T-helper 1 cell treated with Interleukin-12 subunit alpha and Interleukin-12 subunit beta and Interleukin-4 antibody, amounts not matched to agents 30 μg/mL and 1 μg/mL, for 36 hours (primary cell): Measurements from ENCODE around the gene TENM4.

Experiments
- H3K27ac Mint-ChIP-seq: one replicate; pipeline ENCODE4 v1.8.0; 2021; ENCODE audit warnings: mild to moderate bottlenecking, mixed read lengths
- H3K27me3 Mint-ChIP-seq: one replicate; pipeline ENCODE4 v1.8.0; 2021; ENCODE audit warnings: low read depth, mixed read lengths
- H3K36me3 Mint-ChIP-seq: one replicate; pipeline ENCODE4 v1.8.0; 2021; ENCODE audit warnings: low read depth, mixed read lengths
- H3K4me1 Mint-ChIP-seq: one replicate; pipeline ENCODE4 v1.8.0; 2021; ENCODE audit warnings: low read depth, mixed read lengths
- H3K4me3 Mint-ChIP-seq: one replicate; pipeline ENCODE4 v1.8.0; 2021; ENCODE audit warnings: mild to moderate bottlenecking, moderate library complexity, mixed read lengths
- H3K9me3 Mint-ChIP-seq: one replicate; pipeline ENCODE4 v1.8.0; 2021; ENCODE audit warnings: mixed read lengths

The TENM4 gene

DNA sequence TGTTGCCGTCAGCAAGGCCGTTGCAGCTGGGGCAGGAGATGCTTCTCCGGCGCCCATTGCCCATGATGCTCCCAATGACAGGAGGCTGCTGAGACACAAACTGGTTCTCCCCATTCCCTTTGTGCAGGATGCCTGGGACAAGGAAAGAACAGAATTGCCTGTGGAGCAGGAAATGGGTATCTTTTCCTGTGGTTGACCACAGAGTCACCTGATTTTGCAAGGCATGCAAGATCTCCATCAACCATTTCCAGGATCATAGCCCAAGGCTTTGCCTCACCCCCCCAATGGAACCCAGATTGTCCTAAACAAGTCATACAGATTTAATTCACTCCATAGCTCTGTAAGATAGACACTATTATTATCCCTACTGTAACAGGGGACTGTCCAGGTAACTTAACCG is 718.0 kb downstream of the TENM4 start:
- no peaks in the 10 kb centered on the region for H3K9me3 Mint-ChIP-seq
- H3K27ac Mint-ChIP-seq: no peak overlapping the region
- peaks cover 6% of the 10 kb centered on the region for H3K27me3 Mint-ChIP-seq
- no peak overlapping the region for H3K4me3 Mint-ChIP-seq
- H3K36me3 Mint-ChIP-seq: no peaks in the 10 kb centered on the region
- peaks cover 2% of the 10 kb centered on the region for H3K4me1 Mint-ChIP-seq

DNA sequence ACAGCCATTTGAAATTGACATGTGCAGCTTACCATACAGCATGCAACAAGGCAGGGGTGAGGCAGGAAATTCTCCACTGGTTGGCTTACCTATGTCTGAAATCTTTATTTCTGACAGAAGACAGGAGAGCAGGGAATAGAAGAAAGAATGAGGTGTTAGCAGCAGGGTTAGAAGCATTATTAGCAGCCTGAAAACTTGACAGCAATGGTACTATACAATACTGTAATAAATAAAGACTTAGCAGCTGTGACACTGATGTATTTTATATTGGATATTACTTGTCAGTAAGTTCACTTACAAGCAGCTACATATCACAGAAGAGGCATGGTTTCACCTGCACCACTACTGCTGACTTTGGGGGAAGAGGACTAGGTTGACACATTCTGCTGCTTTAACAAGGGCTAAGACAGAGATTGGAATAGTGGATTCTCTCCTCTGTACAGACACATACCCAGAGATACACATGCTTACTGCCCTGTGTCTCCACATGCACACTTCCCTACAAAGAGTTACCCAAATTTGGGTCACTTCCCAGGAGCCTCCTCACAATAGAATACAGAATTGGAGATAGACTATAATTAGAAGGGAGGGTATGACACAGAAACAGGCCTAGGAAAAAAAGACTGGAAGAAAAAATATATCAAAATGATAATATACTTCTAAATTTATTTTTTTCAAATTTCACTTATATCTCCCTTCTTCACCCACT is 720.4 kb downstream of the TENM4 start:
- Mint-ChIP-seq H3K4me1 (peaks cover 2% of the 10 kb centered on the region), H3K27ac (no peak overlapping the region), H3K36me3 (no peaks in the 10 kb centered on the region), H3K9me3 (no peaks in the 10 kb centered on the region), H3K4me3 (no peak overlapping the region), H3K27me3 (peaks cover 9% of the 10 kb centered on the region)

DNA sequence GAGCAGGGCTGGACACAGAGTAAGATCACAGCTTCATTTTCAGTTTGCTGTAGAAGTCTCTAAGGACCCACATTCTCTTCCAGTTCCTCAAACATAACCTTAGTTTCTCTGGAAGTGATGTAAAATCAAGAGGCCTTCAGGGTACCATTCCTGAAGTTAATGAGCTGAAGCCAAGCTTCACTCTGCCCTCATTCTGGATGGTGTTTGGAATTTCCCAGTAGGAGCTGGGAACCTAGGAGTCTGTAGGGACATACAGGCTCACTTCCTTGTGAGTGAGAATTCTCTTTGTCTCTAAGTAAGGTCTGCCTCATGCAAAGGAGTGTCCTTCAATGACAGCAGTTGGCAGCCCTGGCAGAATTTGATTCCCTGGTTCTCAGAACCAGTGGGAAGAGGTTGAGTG is 723.8 kb downstream of the TENM4 start:
- Mint-ChIP-seq H3K27ac (no peak overlapping the region), H3K36me3 (no peaks in the 10 kb centered on the region), H3K4me1 (no peaks in the 10 kb centered on the region), H3K9me3 (no peaks in the 10 kb centered on the region), H3K4me3 (no peak overlapping the region), H3K27me3 (peaks cover 4% of the 10 kb centered on the region)

DNA sequence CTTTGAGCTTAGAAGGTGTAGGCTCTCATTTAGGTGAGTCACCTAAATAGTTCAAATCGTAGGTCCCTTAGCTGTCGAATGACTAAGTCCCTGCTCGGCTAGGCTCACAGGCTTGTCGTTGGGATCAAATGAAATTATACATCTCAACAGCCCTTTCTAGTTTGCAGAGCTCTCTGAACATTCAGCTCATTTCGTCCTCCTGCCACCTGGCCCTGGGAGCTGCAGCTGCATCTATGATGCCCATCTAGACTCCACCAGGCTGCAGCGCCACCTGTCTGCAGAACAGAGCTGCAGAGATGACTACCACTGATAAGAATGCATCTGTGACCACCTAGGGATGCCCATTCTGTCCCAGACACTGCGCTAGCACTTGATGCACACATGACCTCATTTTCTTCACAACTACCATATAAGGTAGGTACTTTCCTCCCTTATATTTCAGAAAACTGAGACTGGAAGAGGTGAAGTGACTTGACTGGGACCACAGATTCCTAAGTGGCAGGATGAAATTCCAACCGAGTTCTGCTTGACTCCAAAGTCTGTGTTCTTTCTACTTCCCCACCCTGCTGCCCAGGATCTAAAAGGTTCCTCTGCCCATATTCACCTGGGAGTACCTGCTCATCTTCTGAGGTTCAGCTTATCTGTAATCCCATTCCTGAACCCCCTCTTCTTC is 725.1 kb downstream of the TENM4 start:
- Mint-ChIP-seq H3K27me3 (peaks cover 4% of the 10 kb centered on the region), H3K4me3 (no peak overlapping the region), H3K9me3 (no peaks in the 10 kb centered on the region), H3K36me3 (no peaks in the 10 kb centered on the region), H3K4me1 (no peaks in the 10 kb centered on the region), H3K27ac (no peak overlapping the region)

DNA sequence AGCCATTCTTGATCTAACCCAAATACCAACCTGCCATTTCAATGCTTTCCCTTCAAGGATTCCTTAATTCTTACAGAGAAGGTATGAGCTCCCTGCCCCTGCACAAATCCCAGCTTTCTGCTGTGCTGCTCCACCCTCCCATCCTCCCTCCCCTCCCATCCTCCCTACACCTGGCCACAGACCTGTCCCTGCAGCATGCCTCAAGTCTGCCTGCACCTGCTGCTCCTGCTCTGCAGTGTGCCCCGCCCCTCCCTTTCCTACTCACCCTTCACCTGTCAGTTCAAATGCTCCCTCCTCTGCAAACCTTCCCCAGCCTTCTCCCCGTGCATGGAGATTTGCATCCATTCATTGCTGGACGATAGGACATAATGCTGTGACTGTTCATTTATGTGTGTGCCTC is 726.3 kb downstream of the TENM4 start:
- H3K4me1 Mint-ChIP-seq: no peaks in the 10 kb centered on the region
- H3K36me3 Mint-ChIP-seq: no peaks in the 10 kb centered on the region
- H3K27ac Mint-ChIP-seq: no peak overlapping the region
- H3K27me3 Mint-ChIP-seq: peaks cover 4% of the 10 kb centered on the region
- H3K4me3 Mint-ChIP-seq: no peak overlapping the region
- H3K9me3 Mint-ChIP-seq: no peaks in the 10 kb centered on the region

DNA sequence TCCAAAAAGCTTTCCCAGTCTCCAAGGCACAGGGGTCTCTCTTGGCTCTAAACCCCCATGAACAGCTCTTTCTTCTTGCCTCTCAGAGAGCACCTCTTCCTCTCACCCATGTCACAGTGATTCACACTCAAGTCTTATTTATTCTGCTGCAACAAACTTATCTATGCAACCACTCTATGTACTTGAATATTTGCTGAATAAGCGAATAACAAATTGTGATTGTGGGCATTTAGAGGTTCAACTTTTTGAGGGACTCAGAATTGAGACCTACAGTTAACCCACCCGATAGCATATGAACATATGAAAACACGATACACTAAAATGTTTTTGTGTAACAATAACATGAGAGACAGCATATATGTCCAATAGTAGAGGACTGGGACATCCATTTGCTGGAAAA is 729.1 kb downstream of the TENM4 start:
- Mint-ChIP-seq H3K9me3 (no peaks in the 10 kb centered on the region), H3K36me3 (no peaks in the 10 kb centered on the region), H3K4me3 (no peak overlapping the region), H3K27ac (no peak overlapping the region), H3K4me1 (no peaks in the 10 kb centered on the region), H3K27me3 (no peaks in the 10 kb centered on the region)

DNA sequence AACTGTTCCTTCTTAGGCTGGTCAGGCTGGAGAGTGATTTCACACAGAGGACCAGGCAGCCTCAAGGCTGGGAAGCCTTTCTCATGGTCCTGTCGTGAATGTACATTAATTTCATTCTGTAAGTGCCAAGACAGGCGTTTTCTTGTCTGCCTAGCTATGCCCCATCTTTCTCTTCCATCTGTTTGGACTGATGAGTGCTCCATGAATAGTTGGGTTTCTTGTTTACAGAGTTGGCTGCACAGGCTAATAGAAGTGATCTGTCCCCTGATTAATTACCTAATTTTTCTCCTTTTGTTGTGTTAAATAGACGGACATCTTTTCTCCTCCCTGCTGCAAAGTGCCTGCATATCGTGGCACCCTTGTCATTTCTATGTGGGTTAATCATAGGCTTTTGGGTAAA is 730.4 kb downstream of the TENM4 start:
- no peaks in the 10 kb centered on the region for H3K36me3 Mint-ChIP-seq
- H3K4me3 Mint-ChIP-seq: no peak overlapping the region
- no peaks in the 10 kb centered on the region for H3K4me1 Mint-ChIP-seq
- H3K27ac Mint-ChIP-seq: no peak overlapping the region
- H3K27me3 Mint-ChIP-seq: no peaks in the 10 kb centered on the region
- H3K9me3 Mint-ChIP-seq: no peaks in the 10 kb centered on the region

DNA sequence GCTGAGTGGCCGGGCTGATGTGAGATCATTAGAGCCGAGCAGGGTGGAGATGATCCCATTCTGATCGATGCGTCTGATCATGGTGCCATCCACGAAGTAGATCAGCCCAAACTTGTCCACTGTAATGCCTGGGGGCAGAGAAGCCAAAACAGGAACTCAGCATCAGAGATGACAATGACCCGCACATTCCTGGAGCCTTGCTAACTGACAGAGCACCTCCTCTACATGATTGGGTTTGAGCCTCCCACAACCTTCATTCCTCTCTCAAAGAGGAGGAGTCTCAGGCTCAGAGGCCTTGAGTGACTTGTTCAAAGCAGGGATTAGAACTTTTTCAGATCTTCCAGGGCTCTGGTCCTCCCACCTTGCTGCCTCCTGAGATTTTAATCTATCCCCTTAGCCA is 732.4 kb downstream of the TENM4 start:
- H3K4me1 Mint-ChIP-seq: no peaks in the 10 kb centered on the region
- H3K9me3 Mint-ChIP-seq: no peaks in the 10 kb centered on the region
- no peaks in the 10 kb centered on the region for H3K27me3 Mint-ChIP-seq
- no peak overlapping the region for H3K4me3 Mint-ChIP-seq
- no peak overlapping the region for H3K27ac Mint-ChIP-seq
- no peaks in the 10 kb centered on the region for H3K36me3 Mint-ChIP-seq

DNA sequence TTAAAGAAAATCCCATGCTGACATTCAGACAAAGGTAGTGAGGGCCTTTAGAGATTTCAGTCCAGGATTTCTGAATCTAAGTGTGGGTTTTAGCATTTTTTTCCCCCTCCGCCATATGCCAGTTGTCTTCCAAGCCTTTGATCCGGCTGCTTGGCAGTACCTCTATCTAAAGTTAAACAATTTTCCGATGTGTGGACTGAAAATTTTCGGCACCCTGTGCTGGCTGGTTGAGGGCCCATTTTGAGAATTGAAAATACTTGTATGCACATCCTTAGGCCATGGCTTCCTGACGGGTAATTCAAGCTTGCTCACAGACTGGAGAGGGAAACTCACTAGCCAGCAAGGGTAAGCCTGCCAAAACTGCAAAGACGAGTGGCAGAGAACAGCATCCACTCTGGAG is 734.3 kb downstream of the TENM4 start:
- H3K9me3 Mint-ChIP-seq: no peaks in the 10 kb centered on the region
- no peak overlapping the region for H3K27ac Mint-ChIP-seq

DNA sequence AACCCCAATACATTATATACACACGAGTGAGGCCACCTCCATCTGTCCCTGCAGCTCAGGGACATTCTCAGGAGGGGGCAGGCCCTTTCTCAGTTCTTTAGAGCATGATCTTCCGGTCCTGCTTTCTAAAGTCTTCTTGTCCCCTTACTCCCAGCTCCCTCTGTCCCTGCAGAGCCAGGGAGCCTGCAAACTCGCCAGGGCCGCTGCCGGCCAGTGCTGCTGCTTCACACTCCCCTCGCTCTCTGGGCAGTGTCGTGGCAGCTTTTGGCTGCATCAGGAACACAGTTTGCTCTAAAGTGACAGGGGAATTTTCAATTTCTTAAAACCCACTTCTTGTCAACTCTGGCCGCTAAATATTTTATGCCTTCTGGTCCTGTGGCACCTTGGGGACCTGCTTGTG is 736.0 kb downstream of the TENM4 start:
- no peak overlapping the region for H3K4me3 Mint-ChIP-seq
- no peak overlapping the region for H3K27ac Mint-ChIP-seq
- H3K9me3 Mint-ChIP-seq: no peaks in the 10 kb centered on the region
- H3K36me3 Mint-ChIP-seq: no peaks in the 10 kb centered on the region
- no peaks in the 10 kb centered on the region for H3K27me3 Mint-ChIP-seq
- H3K4me1 Mint-ChIP-seq: no peaks in the 10 kb centered on the region

More for the DNA sequence above, 734.3 kb downstream of the TENM4 start:
- Mint-ChIP-seq H3K27me3 (no peaks in the 10 kb centered on the region), H3K4me3 (no peak overlapping the region), H3K36me3 (no peaks in the 10 kb centered on the region), H3K4me1 (no peaks in the 10 kb centered on the region)

DNA sequence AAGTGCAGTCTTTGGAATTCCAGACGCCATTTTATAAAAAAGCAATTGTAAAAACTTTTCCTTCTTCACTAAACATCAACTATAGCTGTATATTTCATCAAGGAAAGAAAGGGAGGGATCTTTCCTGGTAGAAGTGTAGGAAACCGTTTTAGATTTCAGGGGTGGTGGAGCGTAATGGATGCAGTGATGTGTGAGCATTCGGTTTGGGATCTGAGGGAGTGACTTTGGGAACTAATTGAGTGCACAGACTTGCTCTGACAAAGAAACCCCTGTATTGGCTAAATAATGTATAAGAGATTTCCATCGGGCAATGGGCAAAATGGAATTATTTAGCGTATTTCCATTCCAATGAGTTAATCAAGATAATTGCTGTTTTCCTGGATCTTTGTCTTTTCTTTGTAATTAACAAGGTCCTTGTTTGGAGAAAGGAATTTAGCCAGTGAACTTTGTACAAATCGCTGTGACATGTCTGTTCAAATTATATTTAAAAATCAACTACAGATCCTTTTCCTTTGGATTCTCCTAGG is 741.2 kb downstream of the TENM4 start:
- Mint-ChIP-seq H3K4me1 (no peaks in the 10 kb centered on the region), H3K4me3 (no peak overlapping the region), H3K27me3 (no peaks in the 10 kb centered on the region), H3K36me3 (no peaks in the 10 kb centered on the region), H3K9me3 (no peaks in the 10 kb centered on the region), H3K27ac (no peak overlapping the region)

DNA sequence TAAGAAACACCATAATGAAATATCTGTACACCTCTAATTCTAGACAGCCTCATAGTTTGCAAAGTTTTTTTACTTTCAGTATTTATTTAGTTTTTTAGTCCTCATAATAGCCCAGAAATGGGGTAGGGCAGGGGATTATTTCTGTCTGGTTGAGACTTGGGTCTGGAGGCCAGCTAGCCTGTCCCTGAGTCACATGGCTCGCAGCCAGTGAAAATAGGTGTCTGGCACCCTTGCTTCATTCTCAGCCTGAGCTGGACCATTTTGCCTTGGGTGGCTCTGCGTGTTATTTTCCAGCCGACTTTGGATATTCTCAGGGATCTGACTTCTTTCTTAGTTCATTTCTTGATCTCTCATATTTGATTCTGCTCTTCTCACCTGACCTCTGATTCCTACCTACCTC is 742.2 kb downstream of the TENM4 start:
- H3K4me1 Mint-ChIP-seq: no peaks in the 10 kb centered on the region
- no peaks in the 10 kb centered on the region for H3K9me3 Mint-ChIP-seq
- no peaks in the 10 kb centered on the region for H3K36me3 Mint-ChIP-seq
- H3K27ac Mint-ChIP-seq: no peak overlapping the region
- no peak overlapping the region for H3K4me3 Mint-ChIP-seq
- H3K27me3 Mint-ChIP-seq: no peaks in the 10 kb centered on the region

DNA sequence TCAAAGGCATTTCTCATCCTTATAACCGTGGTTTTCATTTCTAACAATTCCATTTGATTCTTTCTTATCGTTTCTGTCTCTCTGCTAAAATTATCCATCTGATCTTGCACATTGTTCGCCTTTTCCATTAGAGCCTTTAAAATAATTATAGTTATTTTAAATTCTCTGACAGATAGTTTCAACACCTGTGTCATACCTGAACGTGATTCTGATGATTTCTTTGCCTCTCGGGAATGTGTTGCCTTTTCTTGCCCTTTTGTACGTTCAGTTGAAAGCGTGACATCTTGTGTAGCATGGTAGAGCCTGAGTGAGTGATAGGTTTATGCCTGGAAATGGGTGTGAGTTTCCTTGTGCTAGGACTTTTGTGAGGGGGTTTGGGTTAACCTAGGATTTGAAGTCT is 744.7 kb downstream of the TENM4 start:
- Mint-ChIP-seq H3K9me3 (no peaks in the 10 kb centered on the region), H3K27me3 (peaks cover 4% of the 10 kb centered on the region), H3K4me3 (no peak overlapping the region), H3K27ac (no peak overlapping the region), H3K4me1 (no peaks in the 10 kb centered on the region), H3K36me3 (no peaks in the 10 kb centered on the region)

DNA sequence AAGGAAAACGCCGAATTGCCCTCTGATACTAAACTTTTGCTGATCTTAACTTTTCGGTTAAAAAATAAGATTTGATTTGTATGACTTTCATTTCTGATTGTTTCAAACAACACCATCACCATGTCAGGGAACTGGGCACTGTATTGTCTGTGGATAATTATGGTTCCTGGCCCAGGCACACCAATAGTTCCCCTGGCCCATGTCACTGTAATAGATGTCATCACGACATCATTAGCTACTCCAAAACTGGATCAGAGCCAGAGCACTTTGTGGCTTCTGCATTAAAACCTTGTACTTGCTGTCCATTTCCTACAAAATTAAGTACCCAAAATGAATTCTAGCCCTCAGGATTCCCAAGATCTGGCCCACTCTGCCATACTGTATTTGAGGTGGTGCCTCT is 746.7 kb downstream of the TENM4 start:
- no peaks in the 10 kb centered on the region for H3K4me1 Mint-ChIP-seq
- peaks cover 11% of the 10 kb centered on the region for H3K27me3 Mint-ChIP-seq

DNA sequence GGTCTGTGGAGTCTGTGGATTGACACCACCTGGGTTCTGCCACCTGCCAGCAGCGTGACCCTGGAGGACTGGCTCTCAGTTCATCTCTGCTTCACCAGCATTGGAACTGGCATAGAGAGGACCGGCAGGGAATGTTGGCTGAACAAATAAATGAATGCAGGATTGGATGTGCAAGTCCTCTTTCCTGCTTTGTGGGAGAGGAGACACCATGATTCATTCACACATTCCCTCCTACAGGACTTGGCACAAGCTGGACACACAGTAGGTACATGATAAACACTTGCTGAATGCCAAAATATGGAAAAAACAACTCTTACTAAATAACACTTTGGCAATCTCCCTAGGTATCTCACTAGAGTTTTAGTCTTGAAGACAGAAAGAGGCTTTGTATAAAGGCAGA is 749.6 kb downstream of the TENM4 start:
- Mint-ChIP-seq H3K4me3 (no peak overlapping the region), H3K4me1 (no peaks in the 10 kb centered on the region), H3K9me3 (no peaks in the 10 kb centered on the region), H3K27me3 (peaks cover 11% of the 10 kb centered on the region), H3K27ac (no peak overlapping the region), H3K36me3 (no peaks in the 10 kb centered on the region)

More for the DNA sequence above, 746.7 kb downstream of the TENM4 start:
- Mint-ChIP-seq H3K9me3 (no peaks in the 10 kb centered on the region), H3K27ac (no peak overlapping the region), H3K36me3 (no peaks in the 10 kb centered on the region), H3K4me3 (no peak overlapping the region)
